HepG2 (cell line): ENCODE results near the gene MICA. TPM values are rescaled to one million over a fixed set of nuclear protein-coding genes. Genes with fewer than 3 reads are reported as not detected.

Source experiments
- ELF4 ChIP-seq: sonication (generic); formaldehyde crosslinking; IDR thresholded peaks from 2 replicates; pipeline ENCODE4 v1.5.0; 2020; ENCODE audit warnings: missing genetic modification reagents, mild to moderate bottlenecking, moderate library complexity, borderline replicate concordance
- MTF2 ChIP-seq: sonication (generic); formaldehyde crosslinking; IDR thresholded peaks from 2 replicates; pipeline ENCODE4 v1.5.0; 2020; ENCODE audit warnings: missing genetic modification reagents, borderline replicate concordance
- PRDM4 ChIP-seq: sonication (generic); formaldehyde crosslinking; IDR thresholded peaks from 2 replicates; pipeline ENCODE4 v1.9.0; 2021; ENCODE audit warnings: missing genetic modification reagents, borderline replicate concordance
- TFDP1 ChIP-seq: IDR thresholded peaks from 2 replicates; pipeline ENCODE4 v1.6.1; 2016; ENCODE audit warnings: missing compliant biosample characterization, missing genetic modification reagents, borderline replicate concordance
- ZNF318 ChIP-seq: sonication (generic); formaldehyde crosslinking; IDR thresholded peaks from 2 replicates; pipeline ENCODE4 v1.4.0; 2020; ENCODE audit warnings: mild to moderate bottlenecking, missing genetic modification reagents
- ZNF670 ChIP-seq: sonication (generic); formaldehyde crosslinking; IDR thresholded peaks from 2 replicates; pipeline ENCODE4 v1.8.0; 2022; ENCODE audit warnings: mild to moderate bottlenecking, missing genetic modification reagents, borderline replicate concordance
- polyA plus RNA-seq, 8 experiments: library from polyadenylated mRNA; depleted of rRNA in 3 of 8; stranded (reverse) in 7 of 8; unstranded in 1 of 8; fragments of >200 nt; fragmentation: Illumina TruSeq in 4 of 8; extraction: Trizol in 4 of 8; gene quantifications; 2 replicates each; pipeline versions ENCODE4 v1.2.1 to v1.2.3, GENCODE V29; 2011 to 2016; ENCODE audit warnings: low read depth in 4 of 8, missing spikeins in 1 of 8, mixed read lengths in 1 of 8; ENCODE audit not compliant: insufficient read depth in 1 of 8
- total RNA-seq, 5 experiments: library from RNA; depleted of rRNA; stranded (reverse); fragments of >200 nt; fragmentation: Illumina TruSeq; extraction: Trizol; gene quantifications; 2 replicates each; pipeline ENCODE4 v1.2.3, GENCODE V29; 2016; ENCODE audit warnings: low read depth in 1 of 5
- TF ChIP-seq, protein P1 (sequence below): sonication (generic); formaldehyde crosslinking; IDR thresholded peaks from 2 replicates; pipeline ENCODE4 v1.9.0; 2021; ENCODE audit warnings: missing genetic modification reagents, mild to moderate bottlenecking, borderline replicate concordance

Gene MICA
- total and polyA plus RNA-seq, 2 of the 13 experiments (the other 11 are each of a cell fraction or from before 2014, with no cell fraction given) = 21.6 to 38.1 TPM

DNA sequence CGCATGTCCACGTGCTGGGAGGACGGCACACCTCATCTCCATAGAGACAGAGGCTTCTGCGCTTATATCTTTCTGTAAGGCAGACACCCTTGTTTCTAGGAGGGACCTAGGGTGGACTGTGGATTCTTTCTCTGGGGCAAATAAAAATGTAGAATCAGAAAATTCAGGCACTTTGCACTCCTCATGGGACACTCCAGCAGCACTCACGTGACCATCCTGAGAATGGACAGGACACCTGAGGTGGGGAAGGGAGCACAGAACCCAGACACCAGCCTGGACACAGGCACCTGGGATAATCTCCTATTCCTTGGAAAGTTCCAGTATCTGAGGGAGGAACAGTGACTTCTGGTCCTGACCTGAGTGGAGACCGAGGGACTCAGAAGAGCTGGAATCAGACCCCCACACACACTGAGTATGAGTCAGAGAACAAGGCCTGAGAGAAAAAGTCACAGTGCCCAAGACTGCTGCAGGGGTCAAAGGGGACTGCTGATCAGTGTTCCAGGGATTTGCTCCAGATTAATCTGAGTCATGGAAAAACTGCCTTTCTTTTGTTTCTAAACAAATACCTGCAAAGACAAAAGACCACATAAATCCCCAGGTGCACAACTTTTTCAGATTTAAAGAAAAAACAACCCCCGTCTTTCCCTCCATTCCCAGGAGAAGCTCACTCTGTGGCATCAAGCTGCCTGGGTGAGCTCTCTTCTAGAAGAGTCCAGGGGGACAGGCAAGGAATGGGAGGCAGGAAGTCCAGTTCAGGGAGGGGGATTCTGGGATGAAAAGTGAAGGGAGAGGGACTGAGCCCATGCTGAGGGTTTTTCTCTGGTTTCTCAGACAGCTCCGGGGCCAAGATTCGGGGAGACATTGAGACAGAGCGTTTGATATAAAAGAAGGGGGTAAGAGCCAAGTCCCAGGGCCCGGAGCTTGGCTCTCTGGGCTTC is 58.9 kb downstream of the MICA start (continued):
- TF ChIP-seq PRDM4 (CRISPR knock-in tag) (no peak), TFDP1 (CRISPR knock-in tag) (no peak), ZNF670 (CRISPR knock-in tag) (no peak), MTF2 (CRISPR knock-in tag) (no peak), ELF4 (CRISPR knock-in tag) (no peak), ZNF318 (CRISPR knock-in tag) (no peak)
- TF ChIP-seq, protein P1, sequence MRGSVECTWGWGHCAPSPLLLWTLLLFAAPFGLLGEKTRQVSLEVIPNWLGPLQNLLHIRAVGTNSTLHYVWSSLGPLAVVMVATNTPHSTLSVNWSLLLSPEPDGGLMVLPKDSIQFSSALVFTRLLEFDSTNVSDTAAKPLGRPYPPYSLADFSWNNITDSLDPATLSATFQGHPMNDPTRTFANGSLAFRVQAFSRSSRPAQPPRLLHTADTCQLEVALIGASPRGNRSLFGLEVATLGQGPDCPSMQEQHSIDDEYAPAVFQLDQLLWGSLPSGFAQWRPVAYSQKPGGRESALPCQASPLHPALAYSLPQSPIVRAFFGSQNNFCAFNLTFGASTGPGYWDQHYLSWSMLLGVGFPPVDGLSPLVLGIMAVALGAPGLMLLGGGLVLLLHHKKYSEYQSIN (CRISPR knock-in tag) = no peak
